ENCODE measurements around the gene IPO4.

IPO4 gene

GRCh38 chr14:24194186-24194872 is 5.7 kb upstream of the IPO4 start:
- no peak for DNase-seq (ENCODE audit: low read depth)

GRCh38 chr14:24192933-24193332 is 4.3 kb upstream of the IPO4 start:
- no peak for DNase-seq (ENCODE audit: low read depth)

- no peak for DNase-seq (ENCODE audit: low read depth)
Observed at GRCh38 chr14:24190416-24190815, 1.8 kb upstream of the IPO4 start.

GRCh38 chr14:24189460-24189859 is 844 bp upstream of the IPO4 start:
- no peak for DNase-seq (ENCODE audit: low read depth)

GRCh38 chr14:24189059-24189375 is 401 bp upstream of the IPO4 start:
- DNase-seq (ENCODE audit: low read depth): no peak

- no peak for DNase-seq (ENCODE audit: low read depth)
Observed at GRCh38 chr14:24187539-24187915, 1.1 kb downstream of the IPO4 start.

- no peak for DNase-seq (ENCODE audit: low read depth)
Observed at GRCh38 chr14:24186831-24187538, 1.6 kb downstream of the IPO4 start.

- DNase-seq (ENCODE audit: low read depth): no peak
Observed at GRCh38 chr14:24185741-24186140, 2.9 kb downstream of the IPO4 start.

GRCh38 chr14:24185026-24185425 is 3.6 kb downstream of the IPO4 start:
- DNase-seq (ENCODE audit: low read depth): no peak

- no peak for DNase-seq (ENCODE audit: low read depth)
Observed at GRCh38 chr14:24184104-24184970, 4.3 kb downstream of the IPO4 start.

- DNase-seq (ENCODE audit: low read depth): no peak
Observed at GRCh38 chr14:24183014-24183481, 5.6 kb downstream of the IPO4 start.

- DNase-seq (ENCODE audit: low read depth): no peak
Observed at GRCh38 chr14:24182110-24182882, 6.3 kb downstream of the IPO4 start.

- no peak for DNase-seq (ENCODE audit: low read depth)
Observed at GRCh38 chr14:24181371-24182077, 7.1 kb downstream of the IPO4 start.

- DNase-seq (ENCODE audit: low read depth): peak; percentile 60
Observed at GRCh38 chr14:24179961-24180796, 8.4 kb downstream of the IPO4 start.

- DNase-seq (ENCODE audit: low read depth): no peak
Observed at GRCh38 chr14:24179294-24179960, 9.2 kb downstream of the IPO4 start.

- DNase-seq (ENCODE audit: low read depth): no peak
Observed at GRCh38 chr14:24178399-24179178, 10.0 kb downstream of the IPO4 start.

- no peak for DNase-seq (ENCODE audit: low read depth)
Observed at GRCh38 chr14:24177891-24178290, 10.7 kb downstream of the IPO4 start.

- DNase-seq (ENCODE audit: low read depth): no peak
Observed at GRCh38 chr14:24177041-24177825, 11.4 kb downstream of the IPO4 start.
